ENCODE data around the gene POLR2B.
"Not testable (repeated sequence)": the region's sequence is repeated elsewhere in the genome, so short reads cannot be mapped to it uniquely, and the experiment has no call there.

POLR2B gene

DNA sequence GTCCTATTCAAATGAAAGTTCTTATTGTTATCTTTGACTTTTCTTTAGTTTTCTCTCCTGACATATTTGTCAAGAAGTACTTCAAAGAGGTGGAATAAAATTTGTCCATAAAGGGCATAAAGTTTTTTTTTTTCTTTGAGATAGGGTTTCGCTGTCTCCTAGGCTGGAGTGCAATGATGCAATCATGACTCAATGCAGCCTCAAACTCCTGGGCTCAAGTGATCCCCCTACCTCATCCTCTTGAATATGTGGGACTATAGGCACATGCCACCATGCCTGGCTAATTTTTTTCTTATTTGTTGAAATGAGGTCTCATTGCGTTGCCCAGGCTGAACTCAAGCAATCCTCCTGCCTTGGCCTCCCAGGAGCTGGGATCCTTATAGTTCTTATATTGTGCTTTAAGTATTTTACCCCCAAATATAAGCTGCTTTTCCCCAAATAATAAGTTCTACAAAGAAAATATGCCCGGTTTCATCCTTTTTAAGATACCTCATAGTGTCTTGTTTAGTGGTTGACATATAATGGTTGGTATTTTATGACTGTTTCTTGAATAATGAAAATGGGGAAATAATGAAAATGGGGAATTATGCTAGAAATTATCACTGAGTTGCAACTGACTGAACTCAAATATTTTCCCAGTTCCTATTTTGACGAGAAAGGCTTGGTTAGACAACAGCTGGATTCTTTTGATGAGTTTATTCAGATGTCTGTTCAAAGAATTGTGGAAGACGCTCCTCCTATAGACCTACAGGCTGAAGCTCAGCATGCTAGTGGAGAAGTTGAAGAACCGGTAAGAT lies 11.6 kb downstream of the POLR2B start:
- no peak for DNase-seq

DNA sequence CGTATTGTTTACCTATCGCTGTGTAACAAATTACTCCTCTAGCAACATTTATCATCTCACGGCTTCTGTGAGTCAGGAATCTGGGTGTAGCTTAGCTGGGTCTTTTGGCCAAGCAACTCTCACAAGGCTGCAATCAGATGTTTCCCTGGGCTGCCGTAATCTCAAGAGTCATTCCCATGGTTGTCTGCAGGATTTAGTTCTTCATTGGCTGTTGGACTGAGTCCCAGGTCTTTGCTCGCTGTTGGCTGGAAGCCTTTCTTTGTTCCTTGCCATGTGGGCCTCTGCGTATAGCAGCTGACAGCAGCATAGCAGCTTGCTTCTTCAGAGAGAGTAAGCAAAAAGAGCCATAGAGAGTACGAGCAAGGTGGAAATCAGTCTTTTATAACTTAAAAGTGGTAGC lies 16.8 kb downstream of the POLR2B start:
- DNase-seq: no peak

DNA sequence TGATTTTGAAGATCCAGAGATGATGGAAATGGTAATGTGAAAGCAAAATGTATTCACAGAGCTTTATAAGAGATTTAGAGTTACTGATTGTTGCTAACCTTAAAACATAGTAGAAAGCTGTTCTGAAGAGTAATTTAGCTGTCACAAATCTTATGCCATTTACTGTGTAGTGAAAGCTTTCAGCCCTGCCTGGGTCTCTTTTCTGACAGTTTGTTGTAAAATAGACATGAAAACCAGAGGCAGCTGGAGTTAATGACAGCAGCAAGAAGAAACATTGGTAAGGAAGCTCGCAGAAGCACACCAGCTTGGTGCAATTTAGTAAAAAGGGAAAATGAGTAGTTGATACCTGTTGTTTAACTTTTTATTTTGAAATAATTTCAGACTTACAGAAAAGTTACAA lies 21.1 kb downstream of the POLR2B start:
- no peak for DNase-seq

DNA sequence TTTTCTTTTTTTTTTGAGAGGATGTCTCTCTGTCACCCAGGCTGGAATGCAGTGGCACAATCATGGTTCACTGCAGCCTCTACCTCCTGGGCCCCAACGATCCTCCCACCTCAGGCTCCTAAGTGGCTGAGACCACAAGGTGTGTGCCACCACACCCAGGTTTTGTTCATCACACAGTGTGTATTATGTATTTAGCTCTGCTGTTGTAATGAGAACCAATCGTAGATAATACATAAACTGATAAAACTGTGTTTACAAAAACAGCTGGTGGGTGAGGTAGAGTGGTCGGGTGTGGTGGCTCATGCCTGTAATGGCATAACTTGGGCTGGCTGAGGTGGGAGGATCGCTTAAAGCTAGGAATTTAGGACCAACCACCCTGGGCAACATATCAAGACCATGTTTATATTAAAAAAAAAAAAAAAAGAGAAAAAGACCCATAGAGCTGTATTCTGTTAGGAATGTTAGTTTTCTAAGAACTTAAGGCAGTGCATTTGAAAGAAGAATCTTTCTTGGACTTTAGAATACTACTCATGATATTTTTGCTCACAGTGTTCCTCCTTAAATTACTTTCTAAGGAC lies 34.9 kb downstream of the POLR2B start:
- no peak for DNase-seq

DNA sequence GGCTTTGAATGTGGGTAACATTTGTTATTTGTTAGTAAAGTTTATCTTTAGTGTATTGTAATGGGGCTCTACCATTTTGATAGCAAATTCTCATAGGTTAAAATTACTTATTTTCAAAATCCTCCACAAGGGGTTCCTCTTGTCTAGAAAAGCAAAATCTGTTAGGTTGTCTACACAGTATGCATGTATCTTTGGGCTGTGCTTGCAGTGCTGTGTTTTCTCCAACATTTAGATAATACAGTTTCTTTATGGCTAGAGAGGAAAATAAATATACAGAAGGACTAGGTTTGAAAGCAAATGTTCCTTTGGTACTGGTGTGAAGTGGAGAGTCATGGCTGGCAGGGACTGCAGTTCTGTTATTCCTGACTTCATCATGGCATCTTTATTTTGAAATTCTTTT lies 40.3 kb downstream of the POLR2B start:
- DNase-seq: no peak

DNA sequence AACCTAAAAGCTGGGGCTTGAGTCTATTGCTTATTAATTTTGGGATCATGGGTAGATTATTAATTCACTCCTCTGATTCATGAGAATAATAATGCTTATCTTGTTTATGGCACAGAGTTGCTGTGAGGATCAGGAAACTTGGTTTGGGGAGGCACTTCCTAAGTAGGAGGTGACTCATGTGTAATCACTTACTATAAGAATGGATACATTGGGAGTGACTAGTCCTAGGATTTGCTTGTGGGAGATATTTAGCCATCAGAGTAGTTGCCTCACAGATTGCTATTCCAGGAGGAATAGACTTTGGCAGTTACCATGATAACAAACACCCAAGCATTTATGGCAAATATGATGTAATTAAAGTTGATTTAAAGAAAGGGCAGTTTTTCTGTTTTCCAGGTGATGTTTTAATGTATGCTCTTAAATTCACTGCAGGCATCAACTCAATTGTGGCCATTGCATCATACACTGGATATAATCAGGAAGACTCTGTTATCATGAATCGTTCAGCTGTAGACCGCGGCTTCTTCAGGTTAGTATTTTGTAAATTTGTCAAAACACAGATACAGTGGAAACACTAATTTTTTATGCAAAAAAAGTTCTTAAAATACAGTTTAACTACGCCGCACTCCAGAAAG lies 41.9 kb downstream of the POLR2B start:
- DNase-seq: no peak

DNA sequence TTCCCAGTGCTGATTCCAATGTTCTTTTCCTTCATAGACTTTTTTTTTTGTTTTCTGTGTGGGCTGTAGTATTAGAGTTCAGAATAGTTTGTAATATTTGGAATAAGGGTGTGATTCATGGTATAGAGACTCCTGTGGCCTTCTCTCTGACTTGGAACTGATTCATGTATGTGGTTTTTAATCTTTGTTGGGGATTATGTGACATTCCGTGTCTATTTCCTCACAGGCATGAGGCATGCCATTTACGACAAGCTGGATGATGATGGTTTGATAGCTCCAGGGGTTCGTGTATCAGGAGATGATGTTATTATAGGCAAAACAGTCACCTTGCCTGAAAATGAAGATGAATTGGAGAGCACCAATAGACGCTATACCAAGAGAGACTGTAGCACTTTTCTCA lies 44.4 kb downstream of the POLR2B start:
- DNase-seq: no peak

DNA sequence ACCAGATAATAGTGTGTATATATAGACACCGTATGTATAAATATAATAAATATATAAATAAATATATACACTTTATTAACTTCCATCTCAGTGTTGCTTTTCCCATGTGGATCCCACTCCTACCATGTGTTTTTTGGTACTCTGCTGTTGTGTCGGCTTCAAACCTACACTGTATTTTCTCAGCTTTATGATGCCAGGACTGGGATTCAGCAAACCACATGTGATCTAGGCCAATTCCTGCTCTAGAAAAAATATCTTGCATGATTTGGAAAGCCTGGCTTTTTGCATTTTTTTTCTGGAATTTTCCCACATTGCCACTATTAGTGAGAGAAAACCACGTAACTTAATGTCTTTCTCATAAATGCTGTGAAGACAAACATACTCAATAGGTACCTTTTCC lies 55.8 kb downstream of the POLR2B start:
- DNase-seq: no peak

DNA sequence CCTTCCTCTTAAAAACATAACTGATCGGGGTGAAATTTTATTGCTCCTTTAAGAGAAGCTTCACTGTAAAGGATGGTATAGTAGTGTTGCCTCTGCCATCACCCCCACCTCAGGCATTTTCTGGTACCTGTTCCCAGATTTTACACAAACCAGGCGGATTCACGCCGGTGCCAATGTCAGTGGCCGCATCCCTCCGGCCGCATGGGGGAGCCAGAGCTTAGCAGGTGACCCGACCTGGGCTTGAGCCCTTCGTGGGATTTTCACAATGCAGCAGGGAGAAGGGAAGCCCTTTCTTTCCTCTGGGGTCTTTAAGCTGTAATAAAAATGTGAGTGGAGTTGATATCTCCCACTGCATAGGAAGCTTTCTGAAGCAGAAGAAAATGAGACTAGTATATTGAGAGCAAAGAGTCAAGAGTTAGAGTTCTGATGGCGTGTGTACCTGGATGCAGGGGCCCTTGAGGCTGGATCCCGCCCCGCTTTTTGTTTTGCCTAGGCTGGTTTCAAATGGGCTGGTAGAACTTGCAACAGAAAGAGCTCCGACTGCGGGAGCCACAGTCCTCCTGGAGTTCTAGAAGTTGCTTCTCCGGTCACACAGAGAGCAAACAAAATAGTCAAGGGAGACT lies 59.4 kb downstream of the POLR2B start:
- DNase-seq: no peak

DNA sequence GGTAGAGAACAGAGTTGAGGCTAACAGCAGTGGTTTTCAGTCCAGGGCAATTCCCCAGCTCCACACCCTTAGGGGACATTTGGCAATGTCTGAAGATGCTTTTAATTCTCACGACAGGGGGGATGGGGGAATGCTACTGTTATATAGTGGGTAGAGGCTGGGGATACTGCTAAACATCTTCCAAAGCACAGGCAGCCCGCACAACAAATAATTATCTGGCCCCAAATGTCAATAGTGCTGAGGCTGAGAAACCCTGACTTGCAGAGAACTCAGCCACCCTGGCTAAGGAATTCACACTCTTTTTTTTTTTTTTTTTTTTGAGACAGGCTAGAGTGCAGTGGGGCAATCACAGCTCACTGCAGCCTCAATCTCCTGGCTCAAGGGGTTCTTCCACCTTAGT lies 60.6 kb downstream of the POLR2B start:
- no peak for DNase-seq

DNA sequence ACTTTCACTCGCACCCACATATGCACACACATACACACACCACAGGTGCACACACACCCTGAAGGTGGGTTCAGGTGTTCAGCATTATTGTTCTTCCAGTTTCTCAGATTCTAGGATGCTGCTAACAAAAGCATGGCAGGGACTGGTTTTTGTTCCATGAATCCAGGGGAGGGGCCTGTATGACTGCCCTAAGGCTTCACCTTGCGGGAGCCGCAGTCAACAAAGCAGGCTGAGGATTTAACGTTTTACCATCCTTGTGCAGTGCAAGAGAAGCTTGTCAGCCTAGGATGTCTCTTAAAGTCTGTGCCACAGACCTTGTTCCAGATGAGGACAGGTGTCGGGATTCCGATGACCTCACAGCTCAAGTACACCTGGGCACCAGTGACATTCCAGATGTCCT lies 61.8 kb downstream of the POLR2B start:
- no peak for DNase-seq

DNA sequence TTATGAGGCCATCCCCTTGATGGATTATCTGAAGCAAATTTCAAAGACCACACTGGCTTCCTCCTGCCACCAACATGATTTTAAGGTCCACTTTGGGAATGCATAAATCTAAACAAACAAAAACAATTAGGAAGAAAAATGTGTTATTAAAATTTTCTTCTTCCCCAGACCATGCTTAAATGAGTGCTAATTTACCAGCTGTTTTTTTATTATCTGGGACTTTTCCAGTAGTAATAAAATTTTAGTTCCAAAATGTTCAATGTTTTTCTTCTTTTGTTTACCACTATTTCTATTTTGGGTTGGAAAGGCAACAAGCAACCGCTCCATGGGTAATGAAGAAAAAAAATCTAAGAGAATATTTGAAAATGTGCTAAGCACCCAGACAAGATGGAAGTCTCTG lies 62.3 kb downstream of the POLR2B start:
- no peak for DNase-seq

DNA sequence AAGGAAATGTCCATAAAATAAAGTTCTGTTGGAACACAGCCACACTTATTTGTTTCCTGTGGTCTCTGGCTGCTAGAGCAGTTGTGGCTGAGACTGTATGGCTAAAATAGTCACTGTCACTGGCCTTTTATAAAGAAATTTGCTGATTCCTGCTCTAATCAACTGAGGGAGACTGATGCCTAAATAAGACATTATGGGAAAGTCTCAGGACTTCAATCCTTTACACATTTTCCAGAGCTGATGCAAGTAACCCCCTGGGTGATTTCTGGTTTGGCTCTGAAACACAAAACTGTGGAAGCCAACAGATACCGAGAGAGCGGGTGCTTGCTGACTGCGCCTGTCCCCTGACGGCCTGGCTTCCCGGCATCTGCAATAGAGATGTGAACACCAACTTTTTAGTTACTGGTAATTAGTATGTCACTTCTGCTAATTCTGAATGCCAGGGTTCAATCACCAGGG lies 64.0 kb downstream of the POLR2B start:
- DNase-seq: no peak

DNA sequence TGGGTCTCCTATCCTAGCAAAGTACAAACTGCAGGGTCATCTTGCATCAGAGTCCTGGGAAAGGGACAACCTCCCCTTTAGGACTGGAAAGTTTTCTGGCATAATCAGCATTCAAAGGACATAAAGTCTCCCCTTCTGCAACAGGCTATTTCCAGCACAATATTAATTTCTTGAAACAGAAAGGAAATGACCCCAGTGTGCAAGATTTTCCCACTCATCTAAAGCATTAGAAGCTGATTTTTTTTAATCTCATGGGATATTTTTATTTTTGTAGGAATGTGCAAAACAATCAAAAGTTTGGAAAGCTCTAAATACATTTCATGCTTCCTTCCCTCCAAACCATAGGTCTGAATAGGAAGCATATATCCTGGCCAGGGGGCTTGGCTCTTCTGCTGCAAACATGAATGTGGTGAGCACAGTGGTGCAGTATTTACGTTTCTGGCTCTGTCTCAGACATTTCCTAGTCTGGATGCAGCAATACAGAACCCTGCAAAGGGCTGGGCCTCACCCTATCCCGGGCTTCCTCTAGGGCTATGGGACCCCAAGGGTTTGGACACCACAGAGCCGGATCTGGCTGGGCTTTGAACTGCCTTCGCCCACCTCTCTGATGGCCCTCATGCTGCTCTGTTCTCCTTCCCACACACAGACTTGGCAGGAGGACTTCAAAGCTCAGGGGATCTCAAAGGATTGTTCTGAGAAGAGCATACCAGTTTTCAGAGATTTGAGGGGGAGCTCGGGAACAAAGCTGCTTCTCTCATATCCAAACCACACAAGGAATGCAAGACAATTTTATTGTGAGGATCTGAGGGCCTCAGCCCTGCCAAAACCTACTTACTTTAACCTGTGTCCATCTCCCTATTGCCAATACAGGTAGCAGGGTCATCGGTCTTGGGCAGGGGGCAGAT lies 64.9 kb downstream of the POLR2B start:
- no peak for DNase-seq

DNA sequence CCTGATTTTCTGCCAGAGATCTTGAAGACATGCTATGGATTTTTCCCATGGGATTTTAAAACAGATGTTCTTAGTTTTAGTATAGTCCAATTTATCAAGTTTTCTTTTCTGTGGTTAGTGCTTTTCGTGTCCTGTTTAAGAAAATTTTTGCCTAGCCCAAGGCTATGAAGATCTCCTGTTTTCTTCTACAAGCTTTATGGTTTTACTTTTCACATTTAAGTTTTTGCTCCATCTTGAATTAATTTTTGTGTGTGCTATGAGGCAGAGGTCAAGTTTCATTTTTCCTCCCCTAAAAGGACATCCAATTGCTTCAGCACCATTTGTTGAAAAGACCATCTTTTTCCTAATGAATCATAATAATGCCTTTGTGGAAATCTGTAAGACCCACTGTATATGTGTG lies 65.6 kb downstream of the POLR2B start:
- DNase-seq: no peak

DNA sequence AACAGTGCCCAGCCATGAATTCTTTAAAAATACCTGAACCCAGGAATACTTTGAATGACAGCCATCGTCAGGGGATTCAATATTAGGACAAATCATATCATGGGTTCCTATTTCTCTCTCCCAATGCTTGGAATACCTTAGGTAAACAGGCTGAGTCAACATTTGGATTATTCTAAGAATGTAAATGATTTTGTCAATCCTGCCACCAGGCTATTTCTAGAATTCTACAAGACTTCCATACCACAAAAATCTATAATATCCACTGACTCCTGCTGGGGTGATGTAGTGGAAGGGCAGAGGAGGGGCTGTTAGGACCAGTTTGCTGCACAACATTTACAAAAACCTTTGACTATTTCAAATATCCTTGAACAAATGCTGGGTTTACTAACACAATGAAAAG lies 66.3 kb downstream of the POLR2B start:
- DNase-seq: no peak

DNA sequence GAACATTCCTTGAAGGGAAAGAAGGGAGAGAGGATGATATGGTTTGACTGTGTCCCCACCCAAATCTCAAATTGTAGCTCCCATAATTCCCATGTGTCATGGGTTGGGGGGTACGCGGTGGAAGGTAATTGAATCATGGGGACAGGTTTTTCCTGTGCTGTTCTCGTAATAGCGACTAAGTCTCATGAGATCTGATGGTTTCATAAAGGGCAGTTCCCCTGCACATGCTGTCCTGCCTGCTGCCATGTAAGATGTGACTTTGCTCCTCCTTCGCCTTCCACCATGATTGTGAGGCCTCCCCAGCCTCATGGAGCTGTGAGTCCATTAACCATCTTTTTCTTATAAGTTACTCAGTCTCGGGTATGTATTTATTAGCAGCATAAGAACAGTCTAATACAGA lies 68.3 kb downstream of the POLR2B start:
- DNase-seq: not testable (repeated sequence)

DNA sequence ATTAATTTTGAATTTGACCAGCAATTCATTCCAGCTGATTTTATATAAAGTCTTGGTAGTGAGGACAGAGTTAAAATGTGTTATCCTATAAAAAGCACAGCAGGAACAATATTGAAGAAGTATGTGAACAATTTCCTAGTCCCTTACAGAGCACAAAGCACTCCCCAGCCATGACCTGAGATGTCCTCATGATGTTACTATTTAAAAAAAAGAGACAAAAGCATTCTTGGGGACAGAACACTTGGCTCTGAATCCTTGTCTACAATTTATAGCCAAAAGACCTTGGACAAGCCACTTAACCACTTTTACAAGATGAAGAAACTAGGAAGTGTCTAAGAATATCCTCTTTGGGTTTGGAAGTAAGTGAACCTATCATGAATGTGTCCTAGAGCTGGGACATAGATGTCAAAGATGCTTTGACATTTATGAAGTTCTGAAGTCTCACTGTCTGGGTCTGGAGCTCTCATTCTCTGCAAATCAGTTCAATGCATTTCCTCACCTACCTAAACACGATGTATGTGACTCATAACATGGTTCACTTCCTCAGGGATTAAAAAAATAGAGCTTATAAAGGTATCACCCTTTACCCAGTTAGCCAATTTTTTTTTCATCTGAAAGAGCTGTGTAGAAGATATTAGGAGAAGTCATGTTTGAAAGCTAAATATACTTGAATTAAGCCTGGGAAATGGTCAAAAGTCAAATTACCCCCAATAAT lies 70.1 kb downstream of the POLR2B start:
- DNase-seq: no peak

DNA sequence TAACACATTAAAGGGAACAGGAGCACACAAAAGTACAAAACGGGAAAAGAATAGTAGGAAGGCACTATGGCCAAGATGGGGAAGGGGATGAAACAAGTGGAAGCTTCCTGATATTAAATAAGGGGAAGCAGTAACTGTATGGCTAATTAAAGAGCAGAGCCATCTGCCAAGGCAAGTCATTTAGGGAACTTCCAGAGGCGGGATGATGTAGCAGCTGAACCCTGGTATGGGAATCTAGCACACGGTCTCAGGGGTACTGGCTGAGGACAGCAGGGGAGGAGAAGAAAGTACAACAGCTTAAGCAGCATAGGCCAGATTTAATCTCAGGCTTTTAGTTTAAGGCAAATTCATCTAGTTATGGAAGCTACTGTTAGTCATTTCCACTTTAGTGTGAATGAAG lies 72.4 kb downstream of the POLR2B start:
- no peak for DNase-seq

DNA sequence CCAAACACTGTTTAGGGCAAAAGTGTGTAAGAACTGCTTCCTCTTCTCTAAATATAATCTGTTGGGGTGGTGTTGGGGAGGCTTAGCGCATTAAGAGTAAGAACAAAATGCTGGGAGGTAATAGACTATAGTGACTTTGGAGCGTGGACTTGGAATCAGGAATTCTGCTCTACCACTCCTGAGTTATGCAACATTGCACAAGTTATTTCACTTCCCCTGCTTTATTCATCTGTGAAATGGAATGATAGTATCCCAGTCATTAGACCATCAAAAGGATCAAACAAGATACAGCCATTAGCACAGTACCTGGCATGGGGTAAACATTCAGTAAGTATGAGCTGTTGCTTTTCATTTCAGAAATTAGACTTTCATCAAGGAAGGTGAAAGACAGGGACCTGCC lies 72.8 kb downstream of the POLR2B start:
- DNase-seq: no peak

DNA sequence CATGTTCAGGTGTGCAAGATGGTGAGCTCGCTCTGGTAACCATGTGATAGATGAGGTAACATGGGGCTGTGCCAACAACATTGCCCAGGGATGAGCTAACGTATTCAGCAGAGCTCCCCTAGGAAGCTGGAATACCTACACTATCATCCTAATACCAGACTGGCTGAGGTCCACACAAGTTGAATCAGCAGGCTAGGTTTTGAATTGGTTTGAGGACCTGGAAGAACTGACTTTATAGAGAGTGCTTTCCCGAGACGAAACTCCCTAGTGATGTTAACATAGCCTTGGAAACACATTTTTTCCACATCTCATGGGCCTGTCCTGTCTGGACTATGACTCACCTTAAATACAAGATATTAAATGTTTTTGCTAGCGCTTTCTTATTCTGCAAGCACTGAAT lies 74.8 kb downstream of the POLR2B start:
- no peak for DNase-seq

DNA sequence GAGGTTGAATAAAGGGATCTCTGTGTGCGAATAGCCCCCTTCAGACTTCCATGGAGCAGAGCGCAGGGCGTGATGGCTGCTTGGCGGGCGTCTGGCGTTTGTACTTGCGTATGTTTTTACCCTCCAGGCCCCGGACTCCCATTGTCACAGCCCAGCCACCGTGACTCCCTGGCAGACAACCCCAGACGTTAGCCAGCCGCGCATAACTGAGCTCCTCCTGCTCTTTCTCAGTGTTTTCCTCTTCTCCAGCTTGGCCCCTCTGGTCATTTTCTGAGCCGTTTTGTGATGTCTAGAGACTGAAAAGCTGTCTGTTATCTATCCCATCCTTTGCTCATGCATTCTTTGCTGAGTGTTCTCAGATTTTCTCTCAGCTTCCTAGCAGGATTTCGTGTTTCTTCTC lies 77.2 kb downstream of the POLR2B start:
- DNase-seq: no peak
